Glutamatergic neuron (in vitro differentiated cells): ENCODE data around the gene HBEGF. TPM values are rescaled to one million over a fixed set of nuclear protein-coding genes. Genes with fewer than 3 reads are reported as not detected.

Source experiments
- DNase-seq: peaks from one replicate; pipeline ENCODE4 v3.0.0; 2022
- H3K27ac Mint-ChIP-seq: one replicate; pipeline ENCODE4 v1.8.0; 2020; ENCODE audit warnings: mild to moderate bottlenecking, mixed read lengths, inconsistent platforms; ENCODE audit not compliant: unreplicated experiment
- H3K27me3 Mint-ChIP-seq: one replicate; pipeline ENCODE4 v1.8.0; 2020; ENCODE audit warnings: mild to moderate bottlenecking, moderate library complexity, mixed read lengths, inconsistent platforms; ENCODE audit not compliant: unreplicated experiment
- H3K36me3 Mint-ChIP-seq: one replicate; pipeline ENCODE4 v1.8.0; 2020; ENCODE audit warnings: mild to moderate bottlenecking, mixed read lengths, inconsistent platforms; ENCODE audit not compliant: unreplicated experiment
- H3K4me1 Mint-ChIP-seq: one replicate; pipeline ENCODE4 v1.8.0; 2020; ENCODE audit warnings: mild to moderate bottlenecking, low read depth, mixed read lengths, inconsistent platforms; ENCODE audit not compliant: unreplicated experiment
- H3K4me3 Mint-ChIP-seq: one replicate; pipeline ENCODE4 v1.8.0; 2020; ENCODE audit warnings: mild to moderate bottlenecking, mixed read lengths, inconsistent platforms; ENCODE audit not compliant: unreplicated experiment
- H3K9me3 Mint-ChIP-seq: one replicate; pipeline ENCODE4 v1.8.0; 2020; ENCODE audit warnings: mild to moderate bottlenecking, moderate library complexity, mixed read lengths, inconsistent platforms; ENCODE audit not compliant: unreplicated experiment
- CTCF ChIP-seq: fragments of 200-600 bp; sonication (generic); IDR thresholded peaks from one replicate; pipeline ENCODE4 v1.5.0; 2021; ENCODE audit not compliant: partially characterized antibody, unreplicated experiment
- total RNA-seq: library from RNA; stranded (reverse); fragmentation: NEBNext Ultra II Directional; extraction: Animal tissue kit (Norgen Biotek cat#: 25700); gene quantifications from one replicate; pipeline ENCODE4 v1.2.1, GENCODE V29; 2021; ENCODE audit not compliant: unreplicated experiment

Gene HBEGF
- total RNA-seq, 1 donor from 2014 or later = 2.5 TPM

DNA sequence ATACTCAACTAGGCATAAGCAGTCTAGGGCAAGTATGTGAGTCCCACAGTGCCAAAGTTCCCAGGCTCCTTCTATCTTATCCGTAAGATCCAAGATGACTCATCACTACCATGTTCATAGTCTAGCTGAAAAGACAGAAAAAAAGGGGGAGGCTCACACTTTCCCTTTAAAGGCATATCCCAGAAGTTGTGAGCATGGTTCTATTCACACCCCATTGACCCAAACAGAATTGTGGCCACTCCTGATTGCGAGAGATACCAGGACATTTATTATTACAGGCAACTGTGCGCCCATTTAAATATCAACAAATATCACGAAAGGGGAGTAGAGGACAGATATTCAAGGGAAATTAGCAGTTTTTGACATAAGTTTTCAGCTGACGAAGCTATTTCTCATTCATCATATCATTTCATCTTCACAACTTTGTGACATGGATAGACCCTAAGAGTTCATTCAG lies 35.4 kb downstream of the HBEGF start:
- Mint-ChIP-seq H3K36me3 (no peaks in the 10 kb centered on the region), H3K9me3 (no peaks in the 10 kb centered on the region), H3K4me1 (no peaks in the 10 kb centered on the region), H3K27ac (no peak overlapping the region), H3K27me3 (no peaks in the 10 kb centered on the region), H3K4me3 (no peak overlapping the region)
- no peak for DNase-seq
- no peak for TF ChIP-seq CTCF

GRCh38 chr5:140310434-140310833 lies 36.0 kb downstream of the HBEGF start:
- Mint-ChIP-seq H3K36me3 (no peaks in the 10 kb centered on the region), H3K9me3 (no peaks in the 10 kb centered on the region), H3K27me3 (no peaks in the 10 kb centered on the region), H3K4me1 (no peaks in the 10 kb centered on the region), H3K4me3 (no peak overlapping the region), H3K27ac (no peak overlapping the region)
- no peak for TF ChIP-seq CTCF
- DNase-seq = no peak

- H3K4me3 Mint-ChIP-seq = no peak overlapping the region
- no peak for DNase-seq
- H3K4me1 Mint-ChIP-seq = no peaks in the 10 kb centered on the region
- H3K27ac Mint-ChIP-seq = no peak overlapping the region
- TF ChIP-seq CTCF = no peak
- H3K9me3 Mint-ChIP-seq = no peaks in the 10 kb centered on the region
- H3K36me3 Mint-ChIP-seq = no peaks in the 10 kb centered on the region
- H3K27me3 Mint-ChIP-seq = no peaks in the 10 kb centered on the region
Measured at GRCh38 chr5:140309706-140310249, 36.6 kb downstream of the HBEGF start.

GRCh38 chr5:140305471-140305870 lies 40.9 kb downstream of the HBEGF start:
- Mint-ChIP-seq H3K4me3 (no peak overlapping the region), H3K4me1 (peaks cover 9% of the 10 kb centered on the region), H3K27me3 (no peaks in the 10 kb centered on the region), H3K9me3 (no peaks in the 10 kb centered on the region), H3K36me3 (no peaks in the 10 kb centered on the region), H3K27ac (no peak overlapping the region)
- no peak for DNase-seq
- no peak for TF ChIP-seq CTCF

DNA sequence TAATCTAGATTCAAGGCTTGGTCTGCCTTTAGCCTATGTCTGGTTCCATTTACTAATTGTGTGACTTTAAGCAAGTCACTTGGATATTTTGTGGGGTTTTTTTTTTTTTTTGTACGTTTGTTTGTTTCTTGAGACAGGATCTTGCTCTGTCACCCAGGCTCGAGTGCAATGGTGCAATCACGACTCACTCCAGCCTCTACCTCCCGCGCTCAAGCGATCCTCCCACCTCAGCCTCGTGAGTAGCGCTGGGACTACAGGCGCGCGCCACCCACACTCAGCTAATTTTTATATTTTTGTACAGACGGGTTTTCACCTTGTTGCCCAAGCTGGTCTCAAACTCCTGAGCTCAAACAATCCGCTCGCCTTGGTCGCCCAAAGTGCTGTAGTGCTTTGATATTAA lies 42.4 kb downstream of the HBEGF start:
- H3K36me3 Mint-ChIP-seq = no peaks in the 10 kb centered on the region
- H3K27ac Mint-ChIP-seq = no peak overlapping the region
- H3K27me3 Mint-ChIP-seq = no peaks in the 10 kb centered on the region
- no peak overlapping the region for H3K4me3 Mint-ChIP-seq
- DNase-seq = no peak
- TF ChIP-seq CTCF = no peak
- no peaks in the 10 kb centered on the region for H3K9me3 Mint-ChIP-seq
- peaks cover 9% of the 10 kb centered on the region for H3K4me1 Mint-ChIP-seq
